A673 (cell line): ENCODE data around the gene HBS1L.

Experiments used
- CTCF ChIP-seq: fragments of 300-800, 200-600 bp; sonication (generic); conservative IDR thresholded peaks from 2 replicates; pipeline ENCODE4 v1.5.1; 2017; ENCODE audit warnings: low read depth, mild to moderate bottlenecking, antibody characterized with exemption, low read length, moderate library complexity, mixed read lengths
- EZH2 ChIP-seq: fragments of 200-600 bp; sonication (generic); IDR thresholded peaks from 2 replicates; pipeline ENCODE4 v1.6.1; 2017; ENCODE audit warnings: borderline replicate concordance, low read depth, mild to moderate bottlenecking, mixed read lengths, antibody characterized with exemption, low read length; ENCODE audit not compliant: poor library complexity, severe bottlenecking

DNA sequence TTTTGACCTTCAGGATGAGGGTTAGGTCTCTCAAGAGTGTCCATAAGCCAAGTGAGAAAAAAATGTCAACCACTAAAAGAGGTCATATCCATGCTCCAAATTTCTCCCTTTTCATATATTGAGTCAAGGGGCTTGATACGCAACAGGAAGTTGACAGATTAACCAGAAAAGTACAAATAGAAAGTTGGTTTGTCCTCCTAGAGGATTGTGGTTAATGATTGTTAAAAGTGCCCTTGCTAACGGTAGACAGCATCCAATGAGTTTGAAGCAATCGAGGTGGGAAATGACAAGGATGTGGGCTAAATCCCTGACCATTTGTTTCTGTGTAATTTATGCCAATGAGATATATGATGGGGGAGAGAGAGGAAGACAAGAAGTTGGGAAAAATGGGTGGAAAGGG, 18.1 kb upstream of the HBS1L start:
- TF ChIP-seq CTCF (no peak), EZH2 (no peak)
